NCI-H1092 treated with DMSO at 0.1 percent for 48 hours (cell line): Measurements from ENCODE around the gene CILP.
A peak's percentile ranks its signal among the peaks of the same experiment; 100 is the strongest.
"Not testable (repeated sequence)": the region's sequence is repeated elsewhere in the genome, so short reads cannot be mapped to it uniquely, and the experiment has no call there.

ENCODE experiments used
- DNase-seq: peaks from one replicate; lab custom pipeline; 2025; lab: John Stamatoyannopoulos, UW

CILP gene

GRCh38 chr15:65192016-65192415 lies 19.3 kb downstream of the CILP start:
- no peak for DNase-seq

- peak; percentile 28 for DNase-seq
Observed at GRCh38 chr15:65189102-65189740, 22.1 kb downstream of the CILP start.

- DNase-seq = not testable (repeated sequence)
Observed at GRCh38 chr15:65188472-65188871, 22.8 kb downstream of the CILP start.

- peak; percentile 81 for DNase-seq
Observed at GRCh38 chr15:65184868-65185717, 26.2 kb downstream of the CILP start, which contains the start of gene CLPX. Gene CLPX, minus strand, starts transcription at chr15:65185342. Its CDS starts 189 bp downstream, at chr15:65185153.

- no peak for DNase-seq
Observed at GRCh38 chr15:65184305-65184867, 26.9 kb downstream of the CILP start.

GRCh38 chr15:65183865-65184159 lies 27.5 kb downstream of the CILP start:
- no peak for DNase-seq

GRCh38 chr15:65182538-65182937 lies 28.7 kb downstream of the CILP start:
- DNase-seq = no peak

- not testable (repeated sequence) for DNase-seq
Observed at GRCh38 chr15:65181582-65182353, 29.5 kb downstream of the CILP start.

GRCh38 chr15:65180167-65180566 lies 31.1 kb downstream of the CILP start:
- no peak for DNase-seq

GRCh38 chr15:65177901-65178300 lies 33.4 kb downstream of the CILP start:
- no peak for DNase-seq

- no peak for DNase-seq
Observed at GRCh38 chr15:65176056-65176455, 35.2 kb downstream of the CILP start.

GRCh38 chr15:65175511-65175910 lies 35.8 kb downstream of the CILP start:
- DNase-seq = no peak

- no peak for DNase-seq
Observed at GRCh38 chr15:65174509-65174908, 36.8 kb downstream of the CILP start.

- DNase-seq = no peak
Observed at GRCh38 chr15:65172531-65172930, 38.7 kb downstream of the CILP start.

GRCh38 chr15:65171428-65171827 lies 39.8 kb downstream of the CILP start:
- no peak for DNase-seq

- DNase-seq = no peak
Observed at GRCh38 chr15:65165875-65166274, 45.4 kb downstream of the CILP start.

GRCh38 chr15:65164139-65164538 lies 47.1 kb downstream of the CILP start:
- DNase-seq = no peak

- DNase-seq = no peak
Observed at GRCh38 chr15:65163041-65163440, 48.2 kb downstream of the CILP start.

- no peak for DNase-seq
Observed at GRCh38 chr15:65156692-65157091, 54.6 kb downstream of the CILP start.

GRCh38 chr15:65154720-65155119 lies 56.6 kb downstream of the CILP start:
- DNase-seq = no peak

GRCh38 chr15:65147902-65148301 lies 63.4 kb downstream of the CILP start:
- no peak for DNase-seq

- DNase-seq = no peak
Observed at GRCh38 chr15:65146438-65146837, 64.8 kb downstream of the CILP start.
